GM12891 (cell line): ENCODE data around the gene CNTD1.

Experiments used
- POLR2A ChIP-seq: IDR thresholded peaks from 2 replicates; pipeline ENCODE4 v1.6.1; 2011; ENCODE audit warnings: low read depth, low read length, control low read depth
- TAF1 ChIP-seq: IDR thresholded peaks from 2 replicates; pipeline ENCODE4 v1.6.1; 2011; ENCODE audit warnings: low read depth, low read length, control low read depth

- TF ChIP-seq POLR2A = no peak
- no peak for TF ChIP-seq TAF1
Observed at GRCh38 chr17:42782166-42783061, 16.2 kb upstream of the CNTD1 start.
